Measurements from ENCODE around the gene IQCE. TPM values are rescaled to one million over a fixed set of nuclear protein-coding genes. Genes with fewer than 3 reads are reported as not detected.
"Not testable (repeated sequence)": the region's sequence is repeated elsewhere in the genome, so short reads cannot be mapped to it uniquely, and the experiment has no call there.

The IQCE gene
- polyA plus RNA-seq, 4 donors, result 20.2 to 30.3 (median 22.2) TPM

DNA sequence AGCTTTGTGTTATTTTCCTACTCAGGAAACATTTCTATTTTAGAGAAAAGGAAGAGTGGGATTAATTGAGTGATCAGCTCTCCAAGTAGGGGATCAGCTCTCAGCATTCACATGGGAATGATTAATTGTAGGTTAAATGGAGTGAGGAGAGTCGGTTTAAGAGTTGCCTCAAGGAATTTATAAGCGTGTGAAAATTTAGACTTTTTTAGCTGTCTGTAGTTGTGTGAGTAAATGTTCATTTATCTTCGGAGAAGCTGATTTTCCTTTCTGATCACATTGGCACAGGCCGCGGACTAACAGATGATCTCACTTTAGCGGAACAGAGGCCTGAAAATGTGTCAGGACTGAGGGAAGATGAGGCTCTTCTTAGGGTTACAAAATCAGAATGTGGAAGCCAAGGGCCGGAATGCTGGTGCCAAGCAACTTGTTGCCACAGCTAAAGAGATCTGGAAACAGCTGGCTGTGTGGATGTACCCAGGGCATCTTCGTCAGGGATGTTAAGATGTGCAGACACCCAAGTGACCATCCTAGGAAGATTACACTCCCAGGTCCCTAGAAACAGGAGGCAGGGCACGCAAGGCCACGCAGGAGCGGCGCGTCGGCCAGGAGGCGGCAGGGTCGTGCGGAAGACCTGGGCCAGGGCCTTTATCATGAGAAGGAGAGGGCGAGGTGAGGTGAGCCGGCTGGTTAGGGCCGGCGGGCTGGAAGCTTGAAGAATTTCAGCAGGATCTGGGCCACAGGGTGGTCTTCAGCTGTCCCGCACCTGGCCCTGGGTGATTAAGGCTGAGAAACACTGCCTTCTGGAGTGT, 37.9 kb downstream of the IQCE start:
- DNase-seq (ENCODE audit: low read depth in 4 of 4, low spot score in 2 of 4), result no peak

DNA sequence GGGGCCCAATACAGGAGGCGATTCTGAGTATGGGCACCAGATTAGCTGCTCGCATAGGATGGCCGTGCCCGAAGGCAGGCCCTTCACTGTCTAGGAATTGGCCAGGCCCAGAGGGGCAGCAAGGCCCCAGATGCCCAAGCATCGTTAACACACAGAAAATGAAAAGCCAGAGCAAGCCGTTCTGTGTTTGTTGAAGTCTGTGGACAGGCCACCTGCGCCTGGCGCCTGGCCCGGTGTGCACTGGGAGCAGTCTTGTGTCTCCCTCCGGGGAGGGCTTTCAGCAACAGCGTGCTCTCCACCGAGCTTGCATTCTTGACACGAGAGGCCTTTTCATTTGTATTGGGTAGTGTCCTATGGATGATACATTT, 38.5 kb downstream of the IQCE start:
- no peak for DNase-seq (ENCODE audit: low read depth in 4 of 4, low spot score in 2 of 4)

GRCh38 chr7:2598154-2598823, 39.5 kb downstream of the IQCE start:
- DNase-seq (ENCODE audit: low read depth in 4 of 4, low spot score in 2 of 4), result no peak

GRCh38 chr7:2601065-2601464, 42.3 kb downstream of the IQCE start:
- no peak for DNase-seq (ENCODE audit: low read depth in 4 of 4, low spot score in 2 of 4)

GRCh38 chr7:2601907-2602306, 43.1 kb downstream of the IQCE start:
- DNase-seq (ENCODE audit: low read depth in 4 of 4, low spot score in 2 of 4), result no peak

DNA sequence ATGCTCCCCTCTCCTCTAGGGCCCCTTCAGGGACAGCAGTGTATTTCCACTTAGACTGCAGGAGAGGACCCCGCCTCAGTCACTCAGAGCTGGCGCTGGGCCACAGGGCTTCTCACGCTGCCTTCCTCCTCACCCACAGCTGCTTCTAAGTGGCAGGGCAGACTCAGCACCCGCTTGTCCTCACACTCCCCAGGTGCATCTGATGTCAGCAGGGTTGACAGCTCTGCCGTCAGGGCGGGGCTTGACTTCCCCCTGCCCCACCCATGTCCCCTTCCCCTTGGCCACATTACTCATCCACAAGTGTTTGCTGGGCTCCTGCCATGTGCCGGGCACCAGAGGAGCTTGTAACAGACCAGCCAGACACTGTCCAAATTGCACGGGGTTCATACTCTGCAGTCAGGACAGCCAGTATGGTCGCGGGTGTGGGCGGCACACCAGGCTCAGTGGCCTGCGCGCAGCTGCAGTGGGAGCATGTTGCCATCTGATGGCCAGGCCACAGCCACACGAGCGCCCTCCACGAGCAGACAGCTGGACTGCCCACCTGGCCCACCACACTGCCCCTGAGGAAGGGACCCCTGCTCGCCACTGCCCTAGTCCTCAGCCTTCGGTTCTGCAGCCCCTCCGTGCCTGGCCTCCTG, 43.7 kb downstream of the IQCE start:
- no peak for DNase-seq (ENCODE audit: low read depth in 4 of 4, low spot score in 2 of 4)

DNA sequence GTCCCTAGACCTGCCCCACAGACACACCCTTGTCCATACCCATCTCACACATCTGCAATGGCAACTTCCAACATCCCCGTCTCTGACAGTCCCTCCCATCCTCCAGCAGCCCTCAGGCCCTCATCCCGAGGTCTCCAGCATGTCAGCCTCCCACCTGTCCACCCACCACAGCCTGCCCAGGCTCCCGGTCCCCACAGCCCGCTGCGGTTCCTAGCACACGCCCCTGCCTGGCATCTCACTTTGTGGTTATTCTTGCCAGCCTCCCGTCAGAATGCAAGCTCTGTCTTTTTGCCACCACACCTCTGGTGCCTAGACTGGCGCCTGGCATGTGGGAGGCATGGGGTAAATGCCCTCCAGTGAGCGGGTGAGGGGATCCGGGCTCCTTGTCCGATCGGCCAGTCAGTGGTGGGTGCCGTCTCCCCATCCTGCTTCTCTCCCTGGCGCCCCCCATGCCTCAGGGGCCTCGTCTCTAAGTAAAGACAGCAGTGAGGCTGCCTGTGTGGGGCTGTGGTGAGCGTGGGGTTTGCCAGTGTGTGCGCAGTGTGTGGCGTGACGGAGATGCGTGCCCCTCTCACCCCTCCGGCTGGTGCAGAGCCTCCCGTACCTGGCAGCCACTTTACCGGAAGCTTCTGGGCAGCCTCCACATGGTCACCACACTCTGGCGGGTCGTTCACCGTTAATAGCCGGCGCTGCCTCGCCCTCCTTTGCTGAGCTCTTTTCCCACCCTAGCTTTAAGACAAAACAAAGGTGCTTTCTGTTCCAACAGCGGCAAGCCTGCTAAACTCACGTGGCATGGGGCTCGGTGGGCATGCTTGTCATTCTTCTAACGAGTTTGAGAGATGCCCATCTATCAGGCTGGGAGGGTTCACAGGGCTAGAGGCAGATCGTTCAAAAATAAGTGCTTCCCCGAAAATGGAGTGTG, 44.5 kb downstream of the IQCE start:
- no peak for DNase-seq (ENCODE audit: low read depth in 4 of 4, low spot score in 2 of 4)

DNA sequence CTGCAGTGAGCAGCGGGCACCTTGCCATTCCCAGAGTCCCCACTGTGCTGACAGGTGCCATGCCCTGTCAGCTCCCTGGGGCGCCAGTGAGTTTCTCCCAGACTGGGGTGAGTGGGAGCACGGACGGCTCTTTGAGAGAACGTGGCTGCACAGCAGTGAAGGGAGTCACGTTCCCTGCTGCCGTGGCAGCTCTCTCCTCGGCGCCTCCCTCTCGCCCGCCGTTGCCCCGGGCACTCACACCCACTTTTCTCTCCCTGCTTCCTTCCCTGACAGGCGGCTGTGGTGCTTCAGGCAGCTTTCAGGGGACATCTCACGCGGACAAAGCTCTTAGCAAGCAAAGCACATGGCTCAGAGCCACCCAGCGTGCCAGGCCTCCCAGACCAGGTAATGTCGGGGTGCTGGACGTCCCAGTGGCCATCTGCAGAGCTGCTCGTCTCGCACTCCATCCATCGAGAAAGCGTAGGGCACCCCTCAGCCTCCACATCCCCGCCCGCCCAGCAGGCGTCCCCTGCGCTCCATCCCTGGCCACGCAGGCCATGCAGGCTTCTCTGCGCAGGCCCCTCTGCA, 45.9 kb downstream of the IQCE start:
- DNase-seq (ENCODE audit: low read depth in 4 of 4, low spot score in 2 of 4), result no peak

- no peak for DNase-seq (ENCODE audit: low read depth in 4 of 4, low spot score in 2 of 4)
Observed at GRCh38 chr7:2605608-2606538, 47.1 kb downstream of the IQCE start.

GRCh38 chr7:2606539-2606936, 47.8 kb downstream of the IQCE start:
- DNase-seq (ENCODE audit: low read depth in 4 of 4, low spot score in 2 of 4), result no peak

GRCh38 chr7:2607122-2607922, 48.5 kb downstream of the IQCE start:
- no peak for DNase-seq (ENCODE audit: low read depth in 4 of 4, low spot score in 2 of 4)

DNA sequence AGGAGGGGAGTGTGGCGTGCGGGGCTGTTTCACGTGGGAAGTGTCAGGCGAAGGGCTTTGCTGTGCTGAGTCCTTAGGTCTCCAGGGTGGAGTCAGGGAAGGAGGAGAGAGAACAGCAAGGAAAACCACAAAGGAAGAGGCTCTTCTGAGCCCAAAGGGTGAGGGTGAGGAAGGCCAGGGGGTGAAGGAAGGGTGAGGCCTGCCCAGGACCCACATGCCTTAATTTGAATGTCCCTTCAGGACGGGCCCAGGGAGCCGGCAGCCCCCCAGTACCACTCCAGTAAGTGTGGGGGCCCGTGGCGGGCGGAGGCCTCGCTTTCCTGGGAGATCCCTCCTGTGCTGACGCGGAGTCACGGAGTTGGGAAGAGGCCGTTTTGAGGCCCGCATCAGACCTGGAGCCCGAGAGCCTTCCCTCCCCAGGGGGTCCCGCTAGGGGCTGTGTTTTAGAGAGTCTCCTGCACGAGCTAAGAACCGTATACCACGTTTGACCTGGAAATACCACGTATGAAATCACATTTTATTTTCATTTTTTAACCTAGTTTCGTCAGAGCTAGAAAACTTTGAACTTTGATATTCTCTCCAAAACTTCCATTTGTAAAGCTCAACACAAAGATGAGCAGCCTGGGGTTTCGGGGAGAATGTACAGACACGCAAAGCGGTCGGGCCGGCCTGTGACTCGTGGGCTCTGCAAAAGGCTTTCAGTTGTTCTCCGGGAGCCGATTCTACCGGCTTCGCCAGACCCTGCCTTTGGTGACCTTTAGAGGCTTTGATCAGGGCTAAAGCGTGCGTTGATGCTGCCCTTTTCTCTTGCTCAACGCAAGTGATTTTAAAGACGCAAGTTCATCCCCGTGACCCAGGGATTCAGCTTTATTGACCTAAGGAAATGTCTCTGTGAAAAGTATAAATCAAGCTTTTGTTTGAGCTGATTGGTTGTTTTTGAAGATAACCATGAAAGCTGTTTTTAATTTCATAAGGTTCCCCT, 49.4 kb downstream of the IQCE start:
- no peak for DNase-seq (ENCODE audit: low read depth in 4 of 4, low spot score in 2 of 4)

DNA sequence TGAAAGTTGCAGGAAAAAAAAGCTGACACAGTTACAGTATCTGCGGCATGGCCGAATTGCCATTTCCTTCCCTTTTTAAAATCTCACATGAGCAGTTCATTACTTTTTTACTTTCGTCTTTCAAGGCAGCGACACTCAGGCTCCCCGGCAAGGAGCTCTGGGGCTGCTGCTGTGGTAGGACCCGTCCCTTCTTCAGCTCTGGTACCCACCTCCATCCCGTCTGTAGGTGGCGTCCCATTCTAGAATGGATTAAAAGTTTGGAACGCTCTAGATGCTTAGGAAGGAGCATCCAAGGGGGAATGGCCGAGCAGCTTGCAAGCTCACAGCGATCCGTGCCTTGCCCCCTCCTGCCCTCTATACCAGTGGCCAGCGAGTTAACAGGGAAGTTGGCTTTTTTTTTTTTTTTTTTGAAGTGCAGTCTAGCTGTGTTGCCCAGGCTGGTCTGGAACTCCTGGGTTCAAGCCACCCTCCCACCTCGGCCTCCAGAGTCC, 50.2 kb downstream of the IQCE start:
- DNase-seq (ENCODE audit: low read depth in 4 of 4, low spot score in 2 of 4), result no peak

- DNase-seq (ENCODE audit: low read depth in 4 of 4, low spot score in 2 of 4), result not testable (repeated sequence)
Observed at GRCh38 chr7:2609646-2610045, 50.9 kb downstream of the IQCE start.

DNA sequence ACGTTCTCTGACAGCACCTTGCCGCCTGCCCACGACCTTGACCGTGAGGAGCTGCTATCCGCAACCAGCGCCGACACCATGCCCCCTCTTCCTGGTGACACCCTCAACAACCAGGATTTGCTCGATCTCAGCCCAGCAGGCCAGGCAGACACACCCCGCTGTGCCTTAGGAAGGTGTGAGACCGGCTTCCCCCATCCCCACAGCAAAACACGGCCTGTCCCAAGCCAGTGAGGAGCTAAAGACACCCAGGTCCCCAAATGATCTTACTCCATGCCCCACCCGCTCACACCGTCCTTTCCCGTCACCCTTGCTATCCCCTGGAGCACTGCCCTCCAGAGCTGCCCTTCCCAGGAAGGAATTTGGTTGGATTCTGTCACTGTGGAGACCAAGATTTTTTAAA, 51.7 kb downstream of the IQCE start:
- no peak for DNase-seq (ENCODE audit: low read depth in 4 of 4, low spot score in 2 of 4)

GRCh38 chr7:2610898-2611297, 52.1 kb downstream of the IQCE start:
- no peak for DNase-seq (ENCODE audit: low read depth in 4 of 4, low spot score in 2 of 4)

- no peak for DNase-seq (ENCODE audit: low read depth in 4 of 4, low spot score in 2 of 4)
Observed at GRCh38 chr7:2611401-2611800, 52.6 kb downstream of the IQCE start.
